Measurements from ENCODE around the gene RELN. TPM values are rescaled to one million over a fixed set of nuclear protein-coding genes. Genes with fewer than 3 reads are reported as not detected.

Gene RELN
- polyA plus RNA-seq, 4 donors: 2.1 to 23.9 (median 15.7) TPM

DNA sequence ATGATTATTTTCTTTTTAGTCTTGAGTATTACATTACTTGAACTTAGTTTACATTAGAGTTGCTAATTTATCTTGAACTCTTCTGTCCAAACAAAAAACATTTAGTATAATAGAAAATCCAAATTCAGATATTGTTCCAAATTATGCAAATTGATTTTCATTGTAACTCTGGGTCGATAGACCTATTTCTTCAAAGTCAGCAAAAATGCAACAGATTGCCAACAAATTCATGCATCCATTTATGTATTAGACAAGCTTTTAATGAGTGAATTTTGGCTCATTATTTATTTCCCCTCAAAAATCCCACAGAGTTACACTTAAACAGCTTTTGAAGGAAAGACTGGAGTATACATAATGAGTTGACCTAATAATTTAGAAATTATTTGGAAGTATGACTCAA is 240.8 kb downstream of the RELN start:
- DNase-seq (ENCODE audit: low read depth in 4 of 4, low spot score in 3 of 4): no peak

GRCh38 chr7:103735377-103735776 is 254.1 kb downstream of the RELN start:
- no peak for DNase-seq (ENCODE audit: low read depth in 4 of 4, low spot score in 3 of 4)

DNA sequence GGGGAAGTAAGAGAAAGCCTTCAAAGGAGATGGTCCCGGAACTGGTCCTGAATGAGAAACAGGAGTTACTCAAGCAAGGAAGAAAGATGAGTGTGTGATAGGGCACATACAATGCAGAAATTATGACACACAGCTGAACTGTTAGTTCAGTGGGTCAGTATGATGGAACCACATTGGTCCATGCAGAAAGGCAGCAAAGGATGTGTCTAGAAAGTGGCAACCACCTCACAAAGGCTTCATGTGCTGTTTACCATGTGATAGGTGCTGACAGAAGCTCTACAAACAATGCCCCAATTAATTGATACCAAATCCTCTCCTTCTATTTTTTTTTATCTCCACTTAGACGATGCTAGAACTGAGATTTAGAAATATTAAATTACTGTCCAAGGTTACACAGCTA is 258.3 kb downstream of the RELN start:
- DNase-seq (ENCODE audit: low read depth in 4 of 4, low spot score in 3 of 4): no peak

DNA sequence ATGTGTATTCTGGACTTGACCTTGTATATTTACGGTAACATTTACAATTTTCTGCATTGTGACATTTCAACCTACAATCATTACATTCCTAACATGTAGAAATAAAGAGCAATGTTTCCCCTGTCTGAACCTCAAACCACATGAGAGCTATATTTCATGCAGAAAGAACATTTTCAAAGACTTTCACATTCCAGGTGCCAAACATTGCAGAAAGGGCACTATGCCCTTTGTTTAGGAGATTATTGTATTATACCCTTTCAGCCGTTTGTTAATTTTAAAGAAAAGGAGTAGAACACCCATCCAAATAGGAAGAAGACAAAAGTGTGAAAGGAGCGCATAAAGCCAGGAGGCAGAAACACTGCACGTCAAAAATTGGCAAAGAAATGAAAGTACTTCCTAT is 260.4 kb downstream of the RELN start:
- no peak for DNase-seq (ENCODE audit: low read depth in 4 of 4, low spot score in 3 of 4)

DNA sequence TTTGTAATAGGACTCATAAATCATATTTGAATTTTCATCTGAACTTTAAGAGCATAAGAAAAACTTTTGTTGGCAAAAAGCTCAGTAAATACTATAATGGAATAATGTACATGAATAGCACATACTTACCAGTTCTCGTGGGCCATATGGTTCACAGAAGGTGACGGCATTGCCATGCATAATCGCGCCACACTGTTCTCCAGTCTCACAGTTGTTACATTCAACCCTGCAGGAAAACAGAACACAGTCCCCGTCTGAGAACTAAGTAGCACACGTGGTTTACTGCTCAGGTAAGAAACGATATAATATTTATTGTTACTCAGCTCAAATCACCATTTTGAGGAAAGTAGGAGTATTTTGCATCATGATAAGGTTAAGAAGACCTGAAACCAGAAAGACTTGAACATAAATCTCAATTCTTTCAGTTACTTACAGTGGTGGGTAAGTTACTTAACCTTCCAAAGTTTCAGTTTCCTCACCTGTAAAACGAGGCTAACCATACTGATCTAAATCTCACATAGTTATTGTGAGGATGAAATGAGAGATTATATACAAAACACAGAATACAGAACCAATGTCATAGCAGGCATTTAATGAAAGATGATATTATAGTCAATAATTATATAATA is 261.4 kb downstream of the RELN start:
- DNase-seq (ENCODE audit: low read depth in 4 of 4, low spot score in 3 of 4): no peak

- DNase-seq (ENCODE audit: low read depth in 4 of 4, low spot score in 3 of 4): no peak
Measured at GRCh38 chr7:103719070-103719469, 270.4 kb downstream of the RELN start.

- no peak for DNase-seq (ENCODE audit: low read depth in 4 of 4, low spot score in 3 of 4)
Measured at GRCh38 chr7:103718482-103719061, 270.9 kb downstream of the RELN start.

GRCh38 chr7:103717574-103717973 is 271.9 kb downstream of the RELN start:
- no peak for DNase-seq (ENCODE audit: low read depth in 4 of 4, low spot score in 3 of 4)

- DNase-seq (ENCODE audit: low read depth in 4 of 4, low spot score in 3 of 4): no peak
Measured at GRCh38 chr7:103715376-103716120, 273.9 kb downstream of the RELN start.

DNA sequence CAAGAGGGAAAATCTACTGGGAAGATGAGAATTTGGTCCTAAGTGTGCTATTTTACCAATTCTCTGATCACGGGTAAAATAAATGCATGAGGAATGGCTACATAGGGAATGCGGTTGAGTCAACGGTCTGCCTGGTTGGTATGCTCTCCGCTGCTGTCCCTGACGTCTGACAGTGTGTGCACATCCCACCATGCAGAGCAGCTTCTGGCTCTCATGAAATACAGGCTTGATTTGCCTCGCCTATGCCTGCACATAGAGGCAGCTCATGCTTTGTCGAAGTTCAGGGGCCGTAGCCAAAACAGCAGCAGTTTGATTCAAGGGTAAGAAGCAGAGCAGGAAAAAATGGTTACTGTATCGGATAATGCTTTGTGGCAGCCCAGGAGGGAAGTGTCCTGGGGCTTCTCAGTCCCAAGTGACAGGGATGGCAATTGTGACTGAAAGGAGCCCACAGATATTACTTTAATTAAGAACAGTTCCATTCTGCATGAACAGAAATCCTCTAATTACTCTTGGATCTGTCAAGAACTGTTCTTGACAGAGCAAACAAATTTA is 275.0 kb downstream of the RELN start:
- no peak for DNase-seq (ENCODE audit: low read depth in 4 of 4, low spot score in 3 of 4)

GRCh38 chr7:103712991-103713778 is 276.3 kb downstream of the RELN start:
- DNase-seq (ENCODE audit: low read depth in 4 of 4, low spot score in 3 of 4): no peak

GRCh38 chr7:103711413-103711812 is 278.0 kb downstream of the RELN start:
- DNase-seq (ENCODE audit: low read depth in 4 of 4, low spot score in 3 of 4): no peak

DNA sequence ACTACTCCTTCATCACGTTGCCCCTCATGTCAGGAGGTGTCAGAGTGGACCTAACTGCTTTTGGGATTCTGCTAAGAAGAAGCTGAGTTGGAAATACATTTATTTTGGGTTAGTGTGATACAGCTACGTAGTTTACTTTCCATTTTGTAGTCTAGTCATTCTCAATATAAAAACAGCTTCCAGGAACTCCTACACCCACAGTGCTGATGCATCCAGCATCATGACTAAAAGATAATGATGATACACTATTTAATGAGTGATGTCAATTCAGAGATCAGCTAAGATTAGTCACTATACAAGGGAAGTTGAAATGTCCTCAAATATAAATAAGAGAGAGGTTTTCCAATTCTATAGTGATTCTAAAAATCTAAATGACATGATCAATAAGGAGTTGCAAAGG is 279.2 kb downstream of the RELN start:
- no peak for DNase-seq (ENCODE audit: low read depth in 4 of 4, low spot score in 3 of 4)

GRCh38 chr7:103706805-103707204 is 282.7 kb downstream of the RELN start:
- no peak for DNase-seq (ENCODE audit: low read depth in 4 of 4, low spot score in 3 of 4)

- no peak for DNase-seq (ENCODE audit: low read depth in 4 of 4, low spot score in 3 of 4)
Measured at GRCh38 chr7:103705542-103705941, 283.9 kb downstream of the RELN start.

DNA sequence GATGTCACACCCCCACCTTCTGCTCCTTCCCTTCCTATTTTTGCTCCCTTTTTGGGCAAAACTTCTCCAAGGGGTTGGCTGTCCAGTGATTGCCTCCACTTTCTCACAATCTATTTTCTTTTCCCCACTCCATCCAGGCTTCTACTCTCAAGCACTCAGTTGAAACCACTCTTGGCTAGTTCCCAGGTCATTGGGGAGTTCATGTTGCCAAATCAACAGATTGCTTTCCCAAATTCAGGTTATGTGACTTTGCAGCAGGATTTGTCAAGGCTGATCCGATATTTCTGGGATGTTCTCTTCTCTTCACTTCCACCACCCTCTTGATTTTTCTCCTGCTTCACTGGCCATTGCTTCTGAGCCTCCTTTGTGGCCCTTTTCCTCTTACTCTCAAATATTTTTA is 284.8 kb downstream of the RELN start:
- no peak for DNase-seq (ENCODE audit: low read depth in 4 of 4, low spot score in 3 of 4)

DNA sequence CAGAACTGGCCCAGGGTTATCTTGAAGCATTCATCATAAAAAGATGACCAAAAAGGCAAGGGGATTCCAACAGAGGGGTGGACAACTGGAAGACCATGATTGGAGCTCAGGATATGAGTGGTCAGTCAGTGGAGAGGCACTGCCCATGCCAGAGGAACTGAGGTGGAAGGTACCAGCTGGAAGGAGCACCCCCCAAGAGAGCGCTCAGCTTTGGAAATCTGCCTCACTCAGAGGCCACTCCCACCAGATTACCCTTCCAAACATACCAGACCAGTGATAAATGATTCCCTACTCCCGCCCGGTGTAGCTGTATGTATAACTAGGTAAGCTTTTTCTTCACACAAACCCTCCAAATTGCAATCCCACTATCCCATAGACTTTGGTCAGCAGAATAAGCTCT is 286.5 kb downstream of the RELN start:
- DNase-seq (ENCODE audit: low read depth in 4 of 4, low spot score in 3 of 4): no peak

GRCh38 chr7:103702454-103702853 is 287.0 kb downstream of the RELN start:
- DNase-seq (ENCODE audit: low read depth in 4 of 4, low spot score in 3 of 4): no peak

DNA sequence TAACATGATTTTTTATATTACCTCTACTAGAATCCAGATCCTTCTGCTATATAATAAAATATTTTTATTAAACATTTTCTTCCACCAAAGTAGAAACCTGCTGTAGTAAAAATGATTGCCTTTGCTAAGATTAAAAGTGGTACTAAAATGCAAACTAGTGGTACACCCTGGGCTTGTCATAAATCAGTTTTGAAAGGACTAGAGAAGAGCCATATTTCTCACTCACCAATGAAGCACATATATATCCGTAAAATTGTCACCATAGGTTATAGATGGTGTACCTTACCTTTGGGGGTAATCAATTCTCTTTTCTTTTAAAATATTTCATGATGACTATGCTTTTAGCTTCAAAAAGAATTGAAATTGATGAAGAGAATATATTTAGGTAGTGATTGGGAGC is 290.4 kb downstream of the RELN start:
- no peak for DNase-seq (ENCODE audit: low read depth in 4 of 4, low spot score in 3 of 4)

DNA sequence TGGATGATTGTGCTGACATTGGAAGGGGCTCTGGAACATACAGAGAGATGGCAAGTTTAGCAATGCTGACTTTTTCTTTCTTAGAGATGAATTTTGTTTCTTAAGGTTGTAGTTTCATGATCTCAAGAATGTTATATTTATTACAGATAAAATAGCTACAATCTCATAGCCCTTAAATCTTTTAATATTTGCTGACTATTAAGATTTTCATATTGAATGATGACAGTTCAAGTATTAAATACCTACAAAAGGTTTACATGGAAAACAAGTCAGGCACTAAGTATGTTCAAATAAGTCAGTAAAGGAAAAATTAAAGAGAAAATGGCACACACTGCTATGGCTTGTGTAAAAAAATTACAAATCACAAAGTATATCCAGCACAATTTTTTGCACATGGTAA is 291.4 kb downstream of the RELN start:
- no peak for DNase-seq (ENCODE audit: low read depth in 4 of 4, low spot score in 3 of 4)

- DNase-seq (ENCODE audit: low read depth in 4 of 4, low spot score in 3 of 4): no peak
Measured at GRCh38 chr7:103695521-103695920, 293.9 kb downstream of the RELN start.
